ENCODE measurements around the gene SEC22A.
"Not testable (repeated sequence)": the region's sequence is repeated elsewhere in the genome, so short reads cannot be mapped to it uniquely, and the experiment has no call there.

SEC22A gene

GRCh38 chr3:123218990-123219389 lies 17.2 kb downstream of the SEC22A start:
- FAIRE-seq (no peak), DNase-seq (ENCODE audit: insufficient read length, low spot score) (no peak)
- TF ChIP-seq POLR2A (IDR thresholded peaks at IDR 0.05; ENCODE audit: low read depth, low read length) = no peak

GRCh38 chr3:123221369-123221768 lies 19.6 kb downstream of the SEC22A start:
- not testable (repeated sequence) for DNase-seq (ENCODE audit: insufficient read length, low spot score); FAIRE-seq

- FAIRE-seq (no peak), DNase-seq (ENCODE audit: insufficient read length, low spot score) (no peak)
- TF ChIP-seq POLR2A (IDR thresholded peaks at IDR 0.05; ENCODE audit: low read depth, low read length) = no peak
Measured at GRCh38 chr3:123225016-123225415, 23.3 kb downstream of the SEC22A start.

- DNase-seq (ENCODE audit: insufficient read length, low spot score) (no peak), FAIRE-seq (no peak)
- no peak for TF ChIP-seq POLR2A (IDR thresholded peaks at IDR 0.05; ENCODE audit: low read depth, low read length)
Measured at GRCh38 chr3:123226549-123226948, 24.8 kb downstream of the SEC22A start.

GRCh38 chr3:123229145-123229544 lies 27.4 kb downstream of the SEC22A start:
- FAIRE-seq = peak; percentile 67
- no peak for DNase-seq (ENCODE audit: insufficient read length, low spot score)
- TF ChIP-seq POLR2A (IDR thresholded peaks at IDR 0.05; ENCODE audit: low read depth, low read length) = no peak

- FAIRE-seq (no peak), DNase-seq (ENCODE audit: insufficient read length, low spot score) (no peak)
- no peak for TF ChIP-seq POLR2A (IDR thresholded peaks at IDR 0.05; ENCODE audit: low read depth, low read length)
Measured at GRCh38 chr3:123236902-123237301, 35.2 kb downstream of the SEC22A start.

GRCh38 chr3:123239186-123239585 lies 37.4 kb downstream of the SEC22A start:
- not testable (repeated sequence) for DNase-seq (ENCODE audit: insufficient read length, low spot score); FAIRE-seq

- FAIRE-seq (no peak), DNase-seq (ENCODE audit: insufficient read length, low spot score) (no peak)
- no peak for TF ChIP-seq POLR2A (IDR thresholded peaks at IDR 0.05; ENCODE audit: low read depth, low read length)
Measured at GRCh38 chr3:123239756-123240155, 38.0 kb downstream of the SEC22A start.

GRCh38 chr3:123244128-123244527 lies 42.4 kb downstream of the SEC22A start:
- no peak for TF ChIP-seq POLR2A (IDR thresholded peaks at IDR 0.05; ENCODE audit: low read depth, low read length)
- DNase-seq (ENCODE audit: insufficient read length, low spot score) = no peak
- FAIRE-seq = no peak

- TF ChIP-seq POLR2A (IDR thresholded peaks at IDR 0.05; ENCODE audit: low read depth, low read length) = no peak
- no peak for FAIRE-seq
- no peak for DNase-seq (ENCODE audit: insufficient read length, low spot score)
Measured at GRCh38 chr3:123246866-123247265, 45.1 kb downstream of the SEC22A start.

- TF ChIP-seq POLR2A (IDR thresholded peaks at IDR 0.05; ENCODE audit: low read depth, low read length) = no peak
Measured at GRCh38 chr3:123256256-123256655, 54.5 kb downstream of the SEC22A start.

GRCh38 chr3:123258359-123258758 lies 56.6 kb downstream of the SEC22A start:
- TF ChIP-seq POLR2A (IDR thresholded peaks at IDR 0.05; ENCODE audit: low read depth, low read length) = no peak
- FAIRE-seq (no peak), DNase-seq (ENCODE audit: insufficient read length, low spot score) (no peak)

More at GRCh38 chr3:123256256-123256655, 54.5 kb downstream of the SEC22A start:
- no peak for FAIRE-seq
- no peak for DNase-seq (ENCODE audit: insufficient read length, low spot score)

GRCh38 chr3:123258811-123259420 lies 57.2 kb downstream of the SEC22A start:
- FAIRE-seq (peak; percentile 88), DNase-seq (ENCODE audit: insufficient read length, low spot score) (no peak)
- TF ChIP-seq POLR2A (IDR thresholded peaks at IDR 0.05; ENCODE audit: low read depth, low read length) = no peak

- no peak for DNase-seq (ENCODE audit: insufficient read length, low spot score)
- no peak for FAIRE-seq
- TF ChIP-seq POLR2A (IDR thresholded peaks at IDR 0.05; ENCODE audit: low read depth, low read length) = no peak
Measured at GRCh38 chr3:123261666-123262065, 59.9 kb downstream of the SEC22A start.

- TF ChIP-seq POLR2A (IDR thresholded peaks at IDR 0.05; ENCODE audit: low read depth, low read length) = no peak
- no peak for FAIRE-seq
- DNase-seq (ENCODE audit: insufficient read length, low spot score) = no peak
Measured at GRCh38 chr3:123262226-123262625, 60.5 kb downstream of the SEC22A start.

GRCh38 chr3:123262868-123263267 lies 61.1 kb downstream of the SEC22A start:
- FAIRE-seq = no peak

More at GRCh38 chr3:123262868-123263267, 61.1 kb downstream of the SEC22A start:
- no peak for DNase-seq (ENCODE audit: insufficient read length, low spot score)
- no peak for TF ChIP-seq POLR2A (IDR thresholded peaks at IDR 0.05; ENCODE audit: low read depth, low read length)
